HepG2 (cell line): ENCODE results near the gene HSPA4L. TPM values are rescaled to one million over a fixed set of nuclear protein-coding genes. Genes with fewer than 3 reads are reported as not detected.

ENCODE experiments used
- ARID5B ChIP-seq: IDR thresholded peaks from 2 replicates; pipeline ENCODE4 v1.4.0; 2020; ENCODE audit warnings: mild to moderate bottlenecking, missing genetic modification reagents
- ARNTL ChIP-seq: sonication (generic); formaldehyde crosslinking; IDR thresholded peaks from 2 replicates; pipeline ENCODE4 v1.4.0; 2020; ENCODE audit warnings: mild to moderate bottlenecking, missing genetic modification reagents
- ASH2L ChIP-seq: fragments of 300-600, 200-600 bp; sonication (generic); IDR thresholded peaks from 2 replicates; pipeline ENCODE4 v1.7.0; 2017; ENCODE audit warnings: low read depth, mild to moderate bottlenecking, moderate library complexity, mixed read lengths, low read length; ENCODE audit not compliant: insufficient read length
- ATF6 ChIP-seq: sonication (generic); formaldehyde crosslinking; conservative IDR thresholded peaks from 2 replicates; pipeline ENCODE4 v1.4.0; 2020; ENCODE audit warnings: missing genetic modification reagents
- CBFB ChIP-seq: sonication (generic); formaldehyde crosslinking; IDR thresholded peaks from 2 replicates; pipeline ENCODE4 v1.4.0; 2020; ENCODE audit warnings: missing genetic modification reagents
- GABPA ChIP-seq, 2 experiments: IDR thresholded peaks; 2 replicates each; pipeline ENCODE4 v1.6.1; 2011 to 2016; ENCODE audit warnings: low read depth in 2 of 2, low read length in 1 of 2, missing biosample characterization in 1 of 2, missing genetic modification characterization in 1 of 2
- MED8 ChIP-seq: sonication (generic); formaldehyde crosslinking; IDR thresholded peaks from 2 replicates; pipeline ENCODE4 v1.8.1; 2023; ENCODE audit warnings: mild to moderate bottlenecking, missing genetic modification reagents; ENCODE audit not compliant: insufficient replicate concordance
- NFRKB ChIP-seq: fragments of 450-650 bp; IDR thresholded peaks from 2 replicates; pipeline ENCODE4 v1.6.1; 2017
- NKX3-1 ChIP-seq: sonication (generic); formaldehyde crosslinking; IDR thresholded peaks from 2 replicates; pipeline ENCODE4 v1.5.0; 2020; ENCODE audit warnings: missing genetic modification reagents
- PBX2 ChIP-seq: IDR thresholded peaks from 2 replicates; pipeline ENCODE4 v1.6.1; 2016; ENCODE audit warnings: control low read depth
- POLR2A ChIP-seq, 2 experiments: IDR thresholded peaks; 2 replicates each; pipeline ENCODE4 v1.6.1; 2011; ENCODE audit warnings: low read depth in 2 of 2, low read length in 2 of 2, mild to moderate bottlenecking in 1 of 2, moderate library complexity in 1 of 2; ENCODE audit not compliant: insufficient read depth in 1 of 2
- SRSF9 ChIP-seq: fragments of 200-400 bp; formaldehyde crosslinking; IDR thresholded peaks from 2 replicates; pipeline ENCODE4 v1.6.1; 2018; ENCODE audit warnings: borderline replicate concordance, mild to moderate bottlenecking, low read depth, low read length; ENCODE audit not compliant: insufficient read depth, poor library complexity, severe bottlenecking
- ZBTB20 ChIP-seq: sonication (generic); formaldehyde crosslinking; IDR thresholded peaks from 2 replicates; pipeline ENCODE4 v1.8.1; 2023; ENCODE audit warnings: missing genetic modification reagents, low read depth, mild to moderate bottlenecking, borderline replicate concordance
- ZBTB46 ChIP-seq: sonication (generic); formaldehyde crosslinking; IDR thresholded peaks from 2 replicates; pipeline ENCODE4 v1.4.0; 2020; ENCODE audit warnings: mild to moderate bottlenecking, missing genetic modification reagents, borderline replicate concordance
- ZNF3 ChIP-seq: IDR thresholded peaks from 2 replicates; pipeline ENCODE4 v1.7.0; 2017; ENCODE audit warnings: inconsistent platforms
- ZNF33A ChIP-seq: sonication (generic); formaldehyde crosslinking; IDR thresholded peaks from 2 replicates; pipeline ENCODE4 v1.5.1; 2020; ENCODE audit warnings: missing genetic modification reagents, mild to moderate bottlenecking, moderate library complexity, borderline replicate concordance
- ZNF775 ChIP-seq: sonication (generic); formaldehyde crosslinking; IDR thresholded peaks from 2 replicates; pipeline ENCODE4 v1.4.0; 2020; ENCODE audit warnings: missing genetic modification reagents, mild to moderate bottlenecking, moderate library complexity, borderline replicate concordance
- ZNF784 ChIP-seq: sonication (generic); formaldehyde crosslinking; IDR thresholded peaks from 2 replicates; pipeline ENCODE4 v1.5.1; 2020; ENCODE audit warnings: missing genetic modification reagents, mild to moderate bottlenecking, borderline replicate concordance
- ZSCAN9 ChIP-seq: IDR thresholded peaks from 2 replicates; pipeline ENCODE4 v1.6.1; 2016; ENCODE audit warnings: borderline replicate concordance
- polyA plus RNA-seq, 8 experiments: library from polyadenylated mRNA; depleted of rRNA in 3 of 8; stranded (reverse) in 7 of 8; unstranded in 1 of 8; fragments of >200 nt; fragmentation: Illumina TruSeq in 4 of 8; extraction: Trizol in 4 of 8; gene quantifications; 2 replicates each; pipeline versions ENCODE4 v1.2.1 to v1.2.3, GENCODE V29; 2011 to 2016; ENCODE audit warnings: low read depth in 4 of 8, missing spikeins in 1 of 8, mixed read lengths in 1 of 8; ENCODE audit not compliant: insufficient read depth in 1 of 8
- total RNA-seq, 5 experiments: library from RNA; depleted of rRNA; stranded (reverse); fragments of >200 nt; fragmentation: Illumina TruSeq; extraction: Trizol; gene quantifications; 2 replicates each; pipeline ENCODE4 v1.2.3, GENCODE V29; 2016; ENCODE audit warnings: low read depth in 1 of 5

Gene HSPA4L
- total and polyA plus RNA-seq, 2 of the 13 experiments (the other 11 are each of a cell fraction or from before 2014, with no cell fraction given), result 3.7 to 31.5 TPM

- TF ChIP-seq ZBTB46 (CRISPR knock-in tag) (no peak), POLR2A (IDR thresholded peaks at IDR 0.05; ENCODE audit: insufficient read depth in 1 of 2, low read depth in 2 of 2, low read length in 2 of 2) (peak; percentile 20 to 71; a peak in 3 of 4 replicates), ARID5B (CRISPR knock-in tag) (no peak), ZNF33A (CRISPR knock-in tag) (no peak), MED8 (CRISPR knock-in tag) (peak; percentile 47), ARNTL (CRISPR knock-in tag) (no peak), ZNF784 (CRISPR knock-in tag) (no peak), NKX3-1 (CRISPR knock-in tag) (no peak), PBX2 (CRISPR knock-in tag) (no peak), ATF6 (CRISPR knock-in tag) (no peak), ZNF3 (no peak), ZNF775 (no peak), NFRKB (no peak), GABPA (IDR thresholded peaks at IDR 0.05; ENCODE audit: low read depth, low read length) (no peak), GABPA (CRISPR knock-in tag; IDR thresholded peaks at IDR 0.05; ENCODE audit: low read depth) (no peak), ZBTB20 (CRISPR knock-in tag) (no peak), CBFB (CRISPR knock-in tag) (no peak), SRSF9 (no peak), ZSCAN9 (0 out of 2 replicates have a peak, but pooled peaks have one; percentile 13), ASH2L (peak; percentile 10)
Measured at GRCh38 chr4:127783026-127783769, 1.1 kb downstream of the HSPA4L start (continued).
